T47D (cell line): ENCODE measurements around the gene AOPEP.
A peak's percentile ranks its signal among the peaks of the same experiment; 100 is the strongest.
"Not testable (repeated sequence)": the region's sequence is repeated elsewhere in the genome, so short reads cannot be mapped to it uniquely, and the experiment has no call there.

Experiments used
- DNase-seq, 2 experiments: peaks; one replicate each; pipeline versions ENCODE4 v3.0.0 to v3.0.0-alpha.2; 2011 to 2012; ENCODE audit warnings: low read depth in 1 of 2, low spot score in 1 of 2
- JUND ChIP-seq: IDR thresholded peaks from 2 replicates; pipeline ENCODE4 v1.6.1; 2012; ENCODE audit warnings: low read depth
- in situ Hi-C: cut with HindIII; loops from 2 replicates; pipeline ENCODE4 v1.10.0; 2016; ENCODE audit warnings: low sequenced_read_pairs, low pct_unique_long_range_greater_than_20kb

The AOPEP gene

DNA sequence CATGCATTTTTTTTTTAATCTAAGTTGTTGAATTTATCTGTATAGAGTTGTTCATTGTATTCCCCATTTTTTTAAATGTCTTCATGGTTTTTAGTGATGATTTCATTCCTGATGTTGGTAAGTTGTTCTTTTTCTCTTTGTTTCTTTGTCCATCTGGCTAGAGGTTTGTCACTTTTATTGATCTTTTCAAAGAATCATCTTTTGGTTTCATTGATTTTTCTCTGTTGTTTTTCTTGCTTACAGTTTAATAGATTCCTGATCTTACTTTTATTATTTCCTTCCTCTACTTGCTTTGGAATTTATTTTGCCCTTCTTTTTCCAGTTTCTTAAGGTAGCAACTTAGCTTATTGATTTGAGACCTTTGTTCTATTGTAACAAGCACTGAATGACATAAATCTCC lies 114.2 kb downstream of the AOPEP start:
- DNase-seq: no peak
- in situ Hi-C loops: no loop called here
- no peak for TF ChIP-seq JUND

GRCh38 chr9:94843134-94843533 lies 116.6 kb downstream of the AOPEP start:
- TF ChIP-seq JUND: no peak
- in situ Hi-C loops: no loop called here
- DNase-seq: no peak

DNA sequence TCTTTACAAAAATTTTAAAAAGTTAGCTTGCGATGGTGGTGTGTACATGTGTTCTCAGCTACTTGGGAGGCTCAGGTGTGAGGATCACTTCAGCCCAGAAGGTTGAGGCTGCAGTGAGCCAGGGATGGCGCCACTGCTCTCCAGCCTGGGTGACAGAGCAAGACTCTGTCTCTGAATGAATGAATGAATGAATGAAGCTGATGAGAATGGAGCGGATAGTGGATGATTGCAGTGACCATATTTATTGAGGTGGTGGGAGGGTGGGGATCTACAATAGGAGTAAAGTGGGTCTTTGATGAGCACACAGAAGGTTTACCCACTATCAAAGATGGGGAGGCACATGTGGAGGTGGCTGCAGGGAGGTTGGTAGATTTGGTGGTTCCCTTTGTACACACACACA lies 120.2 kb downstream of the AOPEP start:
- in situ Hi-C loops: no loop called here
- TF ChIP-seq JUND: no peak
- no peak for DNase-seq

- DNase-seq: no peak
- no peak for TF ChIP-seq JUND
- in situ Hi-C loops: no loop called here
Measured at GRCh38 chr9:94847486-94847885, 121.0 kb downstream of the AOPEP start.

- in situ Hi-C loops, DNase-seq: not testable (repeated sequence)
Measured at GRCh38 chr9:94848791-94849190, 122.3 kb downstream of the AOPEP start.

DNA sequence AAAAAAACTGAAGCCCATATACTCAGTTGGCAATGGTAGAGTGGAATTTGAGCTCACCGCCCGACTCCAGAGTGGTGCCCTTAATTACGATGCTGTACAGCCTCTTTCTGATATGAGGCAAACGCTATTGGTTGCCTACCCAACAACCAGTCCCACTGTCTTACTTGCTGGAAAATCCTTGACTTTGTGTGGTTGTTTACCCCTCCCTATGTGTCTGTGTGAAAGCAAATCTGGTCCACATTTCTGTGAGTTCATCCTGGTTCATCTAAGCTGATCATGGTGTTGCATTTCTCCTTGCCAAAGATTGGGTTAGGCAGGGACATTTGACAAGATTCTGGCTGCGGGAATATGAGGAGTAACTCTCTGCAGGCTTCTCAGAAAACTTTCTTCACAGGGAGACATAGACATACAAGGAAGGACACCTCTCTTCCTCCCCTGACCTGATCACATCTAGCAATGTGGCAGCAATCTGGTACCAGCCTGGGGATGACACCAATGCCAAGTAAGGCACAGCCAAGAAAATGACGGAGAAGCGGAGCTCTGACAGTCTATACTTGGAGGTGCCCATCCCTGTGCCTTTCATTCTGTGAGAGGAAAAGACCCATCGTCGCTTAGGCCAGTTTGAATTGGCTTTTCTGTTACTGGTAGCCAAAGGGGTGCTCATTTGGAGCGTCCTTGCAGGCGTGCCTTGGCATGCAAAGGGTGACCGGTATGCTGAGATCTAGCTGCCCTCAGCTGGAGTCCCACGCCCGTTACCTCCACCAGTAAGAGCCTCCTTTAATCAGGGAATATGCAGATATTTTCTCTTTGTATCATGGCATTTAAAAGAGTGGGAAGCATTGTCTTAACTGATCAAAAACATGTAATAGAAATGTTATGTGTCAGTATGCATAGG lies 124.3 kb downstream of the AOPEP start:
- TF ChIP-seq JUND: no peak
- no peak for DNase-seq
- in situ Hi-C loops: no loop called here

DNA sequence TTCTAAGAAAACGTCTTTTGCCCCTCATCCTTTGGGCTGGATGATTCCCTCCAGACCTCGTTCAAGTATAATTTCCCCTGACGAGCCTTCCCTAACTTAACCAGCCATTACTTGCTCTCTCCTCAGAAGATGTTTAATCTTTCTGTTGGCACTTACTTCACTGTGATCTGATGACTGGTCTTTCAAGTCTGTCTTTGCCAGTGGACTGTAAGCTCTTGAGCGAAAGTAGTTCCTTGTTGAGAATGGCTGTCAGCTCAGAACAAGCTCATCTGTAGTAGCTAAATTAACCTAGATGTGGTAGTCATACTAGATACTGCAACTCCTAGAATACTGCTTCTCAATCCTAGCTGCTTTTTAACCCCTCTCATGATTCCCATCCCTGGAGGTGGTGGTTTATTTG lies 125.0 kb downstream of the AOPEP start:
- TF ChIP-seq JUND: no peak
- no peak for DNase-seq
- in situ Hi-C loops: no loop called here

DNA sequence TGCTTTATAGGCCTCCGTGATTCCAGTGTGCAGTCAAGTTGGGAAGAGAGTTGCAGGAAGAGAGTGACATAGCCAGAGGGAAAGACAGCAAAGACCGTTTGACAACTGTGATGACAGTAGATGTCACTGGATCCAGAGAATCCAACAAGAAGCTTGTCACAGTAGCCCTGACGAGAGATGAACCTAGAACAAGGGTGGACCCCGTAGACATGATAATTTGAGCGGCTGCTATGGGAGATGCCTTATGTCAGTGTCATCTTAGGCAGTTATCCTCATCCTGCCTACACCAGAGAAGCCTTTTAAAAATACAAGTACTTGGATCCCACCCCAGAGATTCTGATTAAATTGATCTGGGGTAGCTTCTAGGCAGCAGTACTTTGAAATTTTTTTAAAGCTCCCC lies 125.4 kb downstream of the AOPEP start:
- TF ChIP-seq JUND: no peak
- in situ Hi-C loops: no loop called here
- DNase-seq: no peak

- DNase-seq: no peak
- in situ Hi-C loops: no loop called here
- TF ChIP-seq JUND: no peak
Measured at GRCh38 chr9:94852373-94852772, 125.9 kb downstream of the AOPEP start.

GRCh38 chr9:94853887-94854286 lies 127.4 kb downstream of the AOPEP start:
- no peak for DNase-seq
- in situ Hi-C loops: no loop called here

DNA sequence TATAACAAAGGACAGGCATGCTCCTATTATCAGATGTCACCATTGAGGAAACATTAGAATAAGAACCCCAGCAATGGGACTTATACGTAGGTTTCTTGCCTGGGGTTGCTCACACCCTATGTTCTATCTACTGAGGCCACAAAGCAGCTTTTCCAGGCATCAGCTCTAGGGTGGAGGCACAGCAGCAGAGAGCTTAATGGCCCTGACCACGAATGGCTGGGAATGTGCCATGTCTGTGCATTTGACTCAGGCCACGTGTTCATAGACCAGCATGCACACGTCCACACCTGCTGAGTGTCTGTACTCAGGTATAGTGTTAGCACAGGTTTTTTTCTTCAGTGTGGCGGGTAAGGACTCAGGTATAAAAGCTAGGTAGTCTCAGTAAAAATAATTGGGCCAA lies 129.4 kb downstream of the AOPEP start:
- no peak for DNase-seq
- in situ Hi-C loops: no loop called here
- TF ChIP-seq JUND: no peak

More at GRCh38 chr9:94853887-94854286, 127.4 kb downstream of the AOPEP start:
- no peak for TF ChIP-seq JUND

- no peak for TF ChIP-seq JUND
- no peak for DNase-seq
- in situ Hi-C loops: no loop called here
Measured at GRCh38 chr9:94857791-94858190, 131.3 kb downstream of the AOPEP start.

GRCh38 chr9:94859226-94859625 lies 132.7 kb downstream of the AOPEP start:
- DNase-seq: no peak
- no peak for TF ChIP-seq JUND
- in situ Hi-C loops: no loop called here

DNA sequence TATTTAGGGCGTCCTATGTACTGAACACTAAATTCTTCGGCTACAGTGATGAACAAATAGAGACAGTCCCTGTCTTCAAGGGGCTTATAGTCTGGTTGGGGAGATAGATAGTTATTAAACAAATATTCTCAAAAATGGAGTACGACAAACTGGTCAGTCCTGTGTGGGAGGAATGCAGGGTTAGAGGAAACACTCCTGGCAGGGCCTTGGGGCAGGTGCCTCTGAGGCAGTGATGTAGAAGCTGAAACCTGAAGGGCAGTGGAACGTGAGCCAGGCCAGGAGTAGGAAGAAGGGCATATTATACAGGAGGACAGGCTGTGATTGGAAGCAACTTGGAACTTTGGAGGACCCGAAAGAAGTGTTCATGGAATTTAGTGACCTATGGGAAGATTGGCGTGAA lies 133.4 kb downstream of the AOPEP start:
- in situ Hi-C loops: no loop called here
- no peak for TF ChIP-seq JUND
- DNase-seq: peak in 1 of 2 experiments; percentile 57
